Thyroid gland (tissue), 4 donors: ENCODE results near the gene POLR3H.

Experiments used
- POLR2A ChIP-seq, 2 donors: fragments of 450-650 bp; IDR thresholded peaks; one replicate each; pipeline ENCODE4 v1.6.1; 2017; ENCODE audit warnings: antibody characterized with exemption in 2 of 2, mild to moderate bottlenecking in 2 of 2, moderate library complexity in 1 of 2
- TF ChIP-seq, protein P1 (sequence below), 6 experiments: fragments of 200-600 bp in 3 of 6; fragments of 450-650 bp in 3 of 6; sonication (generic) in 3 of 6; IDR thresholded peaks; one replicate each; pipeline ENCODE4 v1.5.1; 2016 to 2019; ENCODE audit warnings: antibody characterized with exemption in 6 of 6, mild to moderate bottlenecking in 2 of 6, inconsistent platforms in 1 of 6, moderate library complexity in 1 of 6

- TF ChIP-seq, protein P1, sequence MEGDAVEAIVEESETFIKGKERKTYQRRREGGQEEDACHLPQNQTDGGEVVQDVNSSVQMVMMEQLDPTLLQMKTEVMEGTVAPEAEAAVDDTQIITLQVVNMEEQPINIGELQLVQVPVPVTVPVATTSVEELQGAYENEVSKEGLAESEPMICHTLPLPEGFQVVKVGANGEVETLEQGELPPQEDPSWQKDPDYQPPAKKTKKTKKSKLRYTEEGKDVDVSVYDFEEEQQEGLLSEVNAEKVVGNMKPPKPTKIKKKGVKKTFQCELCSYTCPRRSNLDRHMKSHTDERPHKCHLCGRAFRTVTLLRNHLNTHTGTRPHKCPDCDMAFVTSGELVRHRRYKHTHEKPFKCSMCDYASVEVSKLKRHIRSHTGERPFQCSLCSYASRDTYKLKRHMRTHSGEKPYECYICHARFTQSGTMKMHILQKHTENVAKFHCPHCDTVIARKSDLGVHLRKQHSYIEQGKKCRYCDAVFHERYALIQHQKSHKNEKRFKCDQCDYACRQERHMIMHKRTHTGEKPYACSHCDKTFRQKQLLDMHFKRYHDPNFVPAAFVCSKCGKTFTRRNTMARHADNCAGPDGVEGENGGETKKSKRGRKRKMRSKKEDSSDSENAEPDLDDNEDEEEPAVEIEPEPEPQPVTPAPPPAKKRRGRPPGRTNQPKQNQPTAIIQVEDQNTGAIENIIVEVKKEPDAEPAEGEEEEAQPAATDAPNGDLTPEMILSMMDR (IDR thresholded peaks at IDR 0.05) = no peak
- TF ChIP-seq POLR2A (IDR thresholded peaks at IDR 0.05) = no peak
These were observed 27.8 kb downstream of the POLR3H start for GRCh38 chr22:41516462-41516861.
